ENCODE data around the gene HYI.

Gene HYI

GRCh38 chr1:43454270-43455011 is 710 bp upstream of the HYI start:
- H3K9ac ChIP-seq (ENCODE audit: low read length): 0 out of 2 replicates have a peak overlapping the region, but pooled peaks have one; percentile 19
- peak overlapping the region; percentile 45 for H3K4me2 ChIP-seq (ENCODE audit: low read depth, low read length, poor library complexity, severe bottlenecking)
- H3K9me3 ChIP-seq (ENCODE audit: insufficient read depth, low read length): no peaks in the 10 kb centered on the region
- no peak for TF ChIP-seq CTCF (IDR thresholded peaks at IDR 0.05; ENCODE audit: insufficient read depth, low read length, poor library complexity, severe bottlenecking)
- TF ChIP-seq EZH2phosphoT487 (conservative IDR thresholded peaks at IDR 0.05; ENCODE audit: low read length): no peak
- H4K20me1 ChIP-seq (ENCODE audit: low read depth, low read length): no peaks in the 10 kb centered on the region
- H3K27me3 ChIP-seq (ENCODE audit: low read length): no peaks in the 10 kb centered on the region
- H3K9me2 ChIP-seq (replicated peaks; ENCODE audit: insufficient read depth, low read length): no peaks in the 10 kb centered on the region
- H3F3A ChIP-seq (ENCODE audit: insufficient read depth): no peaks in the 10 kb centered on the region
- H3K79me2 ChIP-seq (ENCODE audit: insufficient read depth, low read length): no peaks in the 10 kb centered on the region
- H3K4me3 ChIP-seq (ENCODE audit: insufficient read depth, low read length, poor library complexity, severe bottlenecking): no peak overlapping the region
- no peak overlapping the region for H2AFZ ChIP-seq (ENCODE audit: low read depth, low read length, severe bottlenecking)
- no peak overlapping the region for H3K27ac ChIP-seq (ENCODE audit: low read depth, low read length)
- no peaks in the 10 kb centered on the region for H3K36me3 ChIP-seq (ENCODE audit: low read length)

- H3F3A ChIP-seq (ENCODE audit: insufficient read depth): no peaks in the 10 kb centered on the region
- no peaks in the 10 kb centered on the region for H4K20me1 ChIP-seq (ENCODE audit: low read depth, low read length)
- no peak overlapping the region for H3K4me2 ChIP-seq (ENCODE audit: low read depth, low read length, poor library complexity, severe bottlenecking)
- no peak overlapping the region for H3K4me3 ChIP-seq (ENCODE audit: insufficient read depth, low read length, poor library complexity, severe bottlenecking)
- no peak overlapping the region for H3K27ac ChIP-seq (ENCODE audit: low read depth, low read length)
- H3K9ac ChIP-seq (ENCODE audit: low read length): no peak overlapping the region
- H3K27me3 ChIP-seq (ENCODE audit: low read length): no peaks in the 10 kb centered on the region
- H3K79me2 ChIP-seq (ENCODE audit: insufficient read depth, low read length): no peaks in the 10 kb centered on the region
- TF ChIP-seq EZH2phosphoT487 (conservative IDR thresholded peaks at IDR 0.05; ENCODE audit: low read length) (no peak), CTCF (IDR thresholded peaks at IDR 0.05; ENCODE audit: insufficient read depth, low read length, poor library complexity, severe bottlenecking) (no peak)
- no peaks in the 10 kb centered on the region for H3K36me3 ChIP-seq (ENCODE audit: low read length)
- no peak overlapping the region for H2AFZ ChIP-seq (ENCODE audit: low read depth, low read length, severe bottlenecking)
- no peaks in the 10 kb centered on the region for H3K9me3 ChIP-seq (ENCODE audit: insufficient read depth, low read length)
- no peaks in the 10 kb centered on the region for H3K9me2 ChIP-seq (replicated peaks; ENCODE audit: insufficient read depth, low read length)
Observed at GRCh38 chr1:43452789-43453441, 816 bp downstream of the HYI start.

- Histone ChIP-seq H3K9me2 (replicated peaks; ENCODE audit: insufficient read depth, low read length) (no peaks in the 10 kb centered on the region), H2AFZ (ENCODE audit: low read depth, low read length, severe bottlenecking) (no peak overlapping the region), H3K4me3 (ENCODE audit: insufficient read depth, low read length, poor library complexity, severe bottlenecking) (no peak overlapping the region), H3K36me3 (ENCODE audit: low read length) (no peaks in the 10 kb centered on the region), H3K27me3 (ENCODE audit: low read length) (no peaks in the 10 kb centered on the region), H3K4me2 (ENCODE audit: low read depth, low read length, poor library complexity, severe bottlenecking) (no peak overlapping the region), H3K79me2 (ENCODE audit: insufficient read depth, low read length) (no peaks in the 10 kb centered on the region), H3K9me3 (ENCODE audit: insufficient read depth, low read length) (no peaks in the 10 kb centered on the region), H3K27ac (ENCODE audit: low read depth, low read length) (no peak overlapping the region), H4K20me1 (ENCODE audit: low read depth, low read length) (no peaks in the 10 kb centered on the region), H3K9ac (ENCODE audit: low read length) (no peak overlapping the region), H3F3A (ENCODE audit: insufficient read depth) (no peaks in the 10 kb centered on the region)
- no peak for TF ChIP-seq EZH2phosphoT487 (conservative IDR thresholded peaks at IDR 0.05; ENCODE audit: low read length)
- TF ChIP-seq CTCF (IDR thresholded peaks at IDR 0.05; ENCODE audit: insufficient read depth, low read length, poor library complexity, severe bottlenecking): no peak
Observed at GRCh38 chr1:43451701-43452532, 1.8 kb downstream of the HYI start.
